HCT116 (cell line): Measurements from ENCODE around the gene VEGFA.

Experiments
- POLR2A ChIP-seq: IDR thresholded peaks from 2 replicates; pipeline ENCODE4 v1.7.0; 2011; ENCODE audit warnings: borderline replicate concordance; ENCODE audit not compliant: insufficient read depth, insufficient read length; ENCODE audit errors: extremely low read depth
- SIN3A ChIP-seq: IDR thresholded peaks from 2 replicates; pipeline ENCODE4 v1.6.1; 2012; ENCODE audit warnings: low read depth
- ZNF274 ChIP-seq: fragments of 200-500 bp; sonication (Bioruptor generic); IDR thresholded peaks from 2 replicates; pipeline ENCODE4 v1.6.1; 2014; ENCODE audit warnings: mild to moderate bottlenecking, low read depth, low read length, inconsistent platforms
- TF ChIP-seq, protein P1 (sequence below), 3 experiments: fragments of 200-600 bp in 1 of 3; sonication (generic) in 1 of 3; IDR thresholded peaks in 2 of 3; conservative IDR thresholded peaks in 1 of 3; 2 replicates each; pipeline ENCODE4 v1.5.1; 2012 to 2017; ENCODE audit warnings: low read depth in 2 of 3, low read length in 2 of 3, antibody characterized with exemption in 1 of 3, borderline replicate concordance in 1 of 3, control low read depth in 1 of 3, mild to moderate bottlenecking in 1 of 3, mixed read lengths in 1 of 3, mixed run types in 1 of 3, moderate library complexity in 1 of 3; ENCODE audit not compliant: insufficient read depth in 1 of 3

DNA sequence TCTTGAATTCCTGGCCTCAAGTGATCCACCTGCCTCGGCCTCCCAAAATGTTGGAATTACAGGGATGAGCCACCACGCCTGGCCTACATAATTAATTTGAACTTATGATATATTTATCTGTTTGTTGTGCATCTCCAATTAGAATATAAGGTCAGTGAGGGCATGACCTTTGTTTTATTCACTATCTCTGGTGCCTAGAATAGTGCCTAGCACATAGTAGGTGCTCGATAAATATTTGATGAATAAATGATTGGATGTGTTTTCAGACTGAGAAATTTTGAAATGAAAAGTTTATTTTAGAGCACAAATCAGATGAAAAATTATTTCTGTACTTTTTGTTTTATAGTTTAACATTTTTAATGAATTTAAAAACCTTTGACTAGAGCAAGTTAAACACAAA, 19.4 kb upstream of the VEGFA start:
- no peak for TF ChIP-seq ZNF274
- no peak for TF ChIP-seq POLR2A
- TF ChIP-seq, protein P1, sequence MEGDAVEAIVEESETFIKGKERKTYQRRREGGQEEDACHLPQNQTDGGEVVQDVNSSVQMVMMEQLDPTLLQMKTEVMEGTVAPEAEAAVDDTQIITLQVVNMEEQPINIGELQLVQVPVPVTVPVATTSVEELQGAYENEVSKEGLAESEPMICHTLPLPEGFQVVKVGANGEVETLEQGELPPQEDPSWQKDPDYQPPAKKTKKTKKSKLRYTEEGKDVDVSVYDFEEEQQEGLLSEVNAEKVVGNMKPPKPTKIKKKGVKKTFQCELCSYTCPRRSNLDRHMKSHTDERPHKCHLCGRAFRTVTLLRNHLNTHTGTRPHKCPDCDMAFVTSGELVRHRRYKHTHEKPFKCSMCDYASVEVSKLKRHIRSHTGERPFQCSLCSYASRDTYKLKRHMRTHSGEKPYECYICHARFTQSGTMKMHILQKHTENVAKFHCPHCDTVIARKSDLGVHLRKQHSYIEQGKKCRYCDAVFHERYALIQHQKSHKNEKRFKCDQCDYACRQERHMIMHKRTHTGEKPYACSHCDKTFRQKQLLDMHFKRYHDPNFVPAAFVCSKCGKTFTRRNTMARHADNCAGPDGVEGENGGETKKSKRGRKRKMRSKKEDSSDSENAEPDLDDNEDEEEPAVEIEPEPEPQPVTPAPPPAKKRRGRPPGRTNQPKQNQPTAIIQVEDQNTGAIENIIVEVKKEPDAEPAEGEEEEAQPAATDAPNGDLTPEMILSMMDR (IDR thresholded peaks at IDR 0.05 in 2 of 3, conservative IDR thresholded peaks at IDR 0.05 in 1 of 3; ENCODE audit: borderline replicate concordance in 1 of 3, insufficient read depth in 1 of 3, low read depth in 2 of 3, low read length in 2 of 3): no peak
- TF ChIP-seq SIN3A: no peak
